ENCODE measurements around the gene DISP3. TPM values are rescaled to one million over a fixed set of nuclear protein-coding genes. Genes with fewer than 3 reads are reported as not detected.

DISP3 gene
- total RNA-seq, 1 donor from 2014 or later, result 0.17 TPM

DNA sequence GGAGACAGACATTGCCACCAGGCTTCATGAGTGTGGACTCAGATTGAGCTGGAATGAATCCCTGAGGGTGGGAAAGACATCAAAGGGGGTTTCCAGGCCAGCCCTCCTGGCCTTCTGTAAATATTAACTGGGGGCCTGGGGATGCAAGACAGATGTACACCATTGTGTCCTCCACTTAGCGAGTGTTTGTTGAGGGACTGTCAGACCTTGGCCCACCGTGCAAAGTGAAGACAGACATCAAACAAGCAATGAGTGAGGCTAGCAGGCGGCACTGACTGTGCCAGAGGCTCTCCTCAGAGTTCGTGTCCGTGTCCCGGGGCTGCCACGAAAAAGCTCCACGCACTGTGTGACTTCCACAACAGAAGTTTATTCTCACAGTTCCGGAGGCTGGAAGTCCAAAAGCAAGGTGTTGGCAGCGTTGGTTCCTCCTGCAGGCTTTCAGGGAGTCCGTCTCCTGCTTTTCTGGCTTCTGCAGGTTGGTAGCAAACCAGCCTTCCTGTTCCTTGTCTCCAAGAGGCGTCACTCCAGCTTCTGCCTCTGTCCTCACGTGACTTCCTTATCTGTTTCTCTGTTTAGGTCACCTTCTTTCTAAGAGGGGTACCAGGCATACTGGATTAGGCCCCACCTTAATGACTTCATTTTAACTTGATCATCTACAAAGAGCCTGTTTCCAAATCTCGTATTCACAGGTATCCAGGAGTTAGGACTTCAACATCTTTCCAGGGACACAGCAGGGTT is 59.1 kb downstream of the DISP3 start:
- Histone ChIP-seq H3K27me3 (ENCODE audit: control insufficient read depth, insufficient read depth, low read length) (peaks cover 5% of the 10 kb centered on the region), H3K4me3 (ENCODE audit: low read depth, low read length) (no peak overlapping the region), H3K36me3 (ENCODE audit: control insufficient read depth, insufficient read depth, low read length) (no peaks in the 10 kb centered on the region)
- TF ChIP-seq, protein P1, sequence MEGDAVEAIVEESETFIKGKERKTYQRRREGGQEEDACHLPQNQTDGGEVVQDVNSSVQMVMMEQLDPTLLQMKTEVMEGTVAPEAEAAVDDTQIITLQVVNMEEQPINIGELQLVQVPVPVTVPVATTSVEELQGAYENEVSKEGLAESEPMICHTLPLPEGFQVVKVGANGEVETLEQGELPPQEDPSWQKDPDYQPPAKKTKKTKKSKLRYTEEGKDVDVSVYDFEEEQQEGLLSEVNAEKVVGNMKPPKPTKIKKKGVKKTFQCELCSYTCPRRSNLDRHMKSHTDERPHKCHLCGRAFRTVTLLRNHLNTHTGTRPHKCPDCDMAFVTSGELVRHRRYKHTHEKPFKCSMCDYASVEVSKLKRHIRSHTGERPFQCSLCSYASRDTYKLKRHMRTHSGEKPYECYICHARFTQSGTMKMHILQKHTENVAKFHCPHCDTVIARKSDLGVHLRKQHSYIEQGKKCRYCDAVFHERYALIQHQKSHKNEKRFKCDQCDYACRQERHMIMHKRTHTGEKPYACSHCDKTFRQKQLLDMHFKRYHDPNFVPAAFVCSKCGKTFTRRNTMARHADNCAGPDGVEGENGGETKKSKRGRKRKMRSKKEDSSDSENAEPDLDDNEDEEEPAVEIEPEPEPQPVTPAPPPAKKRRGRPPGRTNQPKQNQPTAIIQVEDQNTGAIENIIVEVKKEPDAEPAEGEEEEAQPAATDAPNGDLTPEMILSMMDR (IDR thresholded peaks at IDR 0.05; ENCODE audit: insufficient read depth, low read length, poor library complexity, severe bottlenecking), result no peak
- no peak for DNase-seq (ENCODE audit: low read depth)

DNA sequence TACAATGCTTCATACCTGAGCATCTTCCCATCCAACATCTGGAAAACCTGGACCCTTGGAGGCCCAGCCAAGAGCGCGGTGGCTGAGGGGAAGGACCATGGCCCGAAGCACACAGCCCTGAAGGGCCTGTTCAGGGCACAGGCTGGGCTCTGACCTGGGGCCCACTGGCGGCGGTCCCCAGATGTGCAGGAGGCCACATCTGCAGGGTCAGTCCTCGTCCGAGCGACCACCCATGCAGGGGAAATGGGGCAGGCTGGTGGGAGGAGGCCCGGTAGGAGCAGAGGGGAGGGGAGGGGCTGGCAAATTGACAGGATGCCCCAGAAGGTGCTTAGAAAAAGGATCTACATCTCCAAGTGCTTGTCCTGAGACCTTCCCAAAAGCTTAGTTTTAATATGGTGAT is 59.9 kb downstream of the DISP3 start:
- DNase-seq (ENCODE audit: low read depth), result no peak
- Histone ChIP-seq H3K27me3 (ENCODE audit: control insufficient read depth, insufficient read depth, low read length) (peaks cover 5% of the 10 kb centered on the region), H3K4me3 (ENCODE audit: low read depth, low read length) (no peak overlapping the region), H3K36me3 (ENCODE audit: control insufficient read depth, insufficient read depth, low read length) (no peaks in the 10 kb centered on the region)
- TF ChIP-seq, protein P1 (IDR thresholded peaks at IDR 0.05; ENCODE audit: insufficient read depth, low read length, poor library complexity, severe bottlenecking), result no peak

DNA sequence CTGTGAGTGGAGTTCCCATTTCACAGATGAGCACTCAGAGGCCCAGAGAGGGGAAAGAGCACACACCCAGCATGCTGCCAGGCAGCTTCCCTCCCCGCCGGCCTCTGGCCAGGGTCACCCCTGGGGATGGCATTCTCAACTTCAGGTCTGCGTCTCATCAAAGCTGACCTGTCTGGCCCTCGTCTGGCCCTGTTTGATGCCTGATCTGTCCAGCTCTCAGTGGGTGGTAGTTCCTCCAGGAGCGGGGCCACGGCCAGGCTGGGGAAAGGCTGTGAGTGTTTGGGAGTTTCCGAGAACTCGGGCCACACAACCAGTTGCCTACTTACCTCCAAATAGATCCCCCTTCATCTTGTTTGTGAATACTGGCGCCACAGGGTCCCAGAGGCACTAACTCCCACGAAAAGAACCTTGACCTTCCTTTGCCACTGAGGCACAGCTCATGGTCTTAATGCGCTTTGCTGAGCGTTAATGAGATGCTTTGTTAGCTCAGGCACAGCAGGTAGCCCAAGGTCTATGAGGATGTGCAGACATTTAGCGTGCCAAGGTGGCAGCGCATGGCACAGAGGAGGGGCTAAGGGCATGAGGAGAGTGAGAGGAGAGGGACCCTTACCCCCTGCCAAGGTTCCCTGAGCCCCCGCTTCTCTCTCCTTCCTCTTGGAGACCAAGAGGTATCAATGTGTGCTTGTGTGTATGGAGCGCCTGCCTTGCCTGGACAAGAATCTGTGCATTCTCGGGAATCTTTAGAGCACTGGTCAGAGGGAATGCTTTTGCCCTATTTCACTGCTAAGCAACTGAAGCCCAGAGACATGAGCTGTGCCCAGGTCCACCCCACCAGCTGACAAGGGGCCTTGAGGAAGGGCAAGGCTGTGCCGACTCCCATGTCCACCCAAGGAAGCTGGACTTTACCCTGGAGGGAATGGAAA is 61.2 kb downstream of the DISP3 start:
- no peak for DNase-seq (ENCODE audit: low read depth)
- Histone ChIP-seq H3K4me3 (ENCODE audit: low read depth, low read length) (no peak overlapping the region), H3K27me3 (ENCODE audit: control insufficient read depth, insufficient read depth, low read length) (peaks cover 5% of the 10 kb centered on the region), H3K36me3 (ENCODE audit: control insufficient read depth, insufficient read depth, low read length) (no peaks in the 10 kb centered on the region)
- TF ChIP-seq, protein P1 (IDR thresholded peaks at IDR 0.05; ENCODE audit: insufficient read depth, low read length, poor library complexity, severe bottlenecking), result no peak

DNA sequence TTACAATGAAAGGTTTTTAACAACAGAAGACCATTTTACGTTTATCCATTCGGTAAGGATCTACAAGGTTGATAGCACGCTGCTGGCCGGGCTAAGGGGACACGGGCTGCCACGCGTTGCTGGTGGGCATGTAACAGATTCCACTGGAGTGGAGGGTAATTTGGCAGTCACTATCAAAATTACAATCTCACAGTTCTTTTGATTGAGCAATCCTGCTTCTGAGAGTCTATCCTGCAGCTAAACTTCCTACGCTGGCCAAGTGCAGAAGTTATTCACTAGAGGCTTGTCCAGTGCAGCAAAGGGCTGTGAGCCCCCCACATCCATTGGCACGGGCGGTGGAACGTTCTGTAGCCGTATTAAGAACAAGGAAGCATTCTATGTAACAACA is 61.8 kb downstream of the DISP3 start:
- H3K27me3 ChIP-seq (ENCODE audit: control insufficient read depth, insufficient read depth, low read length), result peaks cover 5% of the 10 kb centered on the region
- no peak overlapping the region for H3K4me3 ChIP-seq (ENCODE audit: low read depth, low read length)
- no peaks in the 10 kb centered on the region for H3K36me3 ChIP-seq (ENCODE audit: control insufficient read depth, insufficient read depth, low read length)
- DNase-seq (ENCODE audit: low read depth), result no peak
- TF ChIP-seq, protein P1 (IDR thresholded peaks at IDR 0.05; ENCODE audit: insufficient read depth, low read length, poor library complexity, severe bottlenecking), result no peak

DNA sequence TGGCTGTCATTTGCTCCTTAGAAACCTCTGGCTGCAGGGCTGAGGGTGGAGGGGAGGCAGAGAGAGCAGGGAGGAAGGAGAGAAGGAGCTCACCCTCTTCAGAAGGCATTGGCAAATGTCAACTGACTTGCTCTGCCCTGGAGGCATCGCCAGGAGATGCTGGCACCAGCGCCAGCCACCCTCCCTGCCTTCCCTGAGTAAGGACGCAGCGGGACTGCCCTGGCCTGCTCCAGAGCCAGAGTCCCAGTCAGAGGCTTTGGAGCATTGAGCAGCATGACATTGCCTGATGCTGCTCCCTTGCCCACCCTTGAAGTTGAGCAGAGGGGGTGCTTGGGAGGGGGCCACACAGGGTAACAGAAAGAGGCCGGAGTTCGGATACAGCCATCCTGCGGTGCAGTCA is 62.3 kb downstream of the DISP3 start:
- TF ChIP-seq, protein P1 (IDR thresholded peaks at IDR 0.05; ENCODE audit: insufficient read depth, low read length, poor library complexity, severe bottlenecking), result no peak
- Histone ChIP-seq H3K36me3 (ENCODE audit: control insufficient read depth, insufficient read depth, low read length) (no peaks in the 10 kb centered on the region), H3K27me3 (ENCODE audit: control insufficient read depth, insufficient read depth, low read length) (peaks cover 5% of the 10 kb centered on the region), H3K4me3 (ENCODE audit: low read depth, low read length) (no peak overlapping the region)
- no peak for DNase-seq (ENCODE audit: low read depth)

All from kidney epithelial cell (primary cell).